H1 (cell line): Measurements from ENCODE around the gene TFEC.

Experiments
- GABPA ChIP-seq: IDR thresholded peaks from 2 replicates; pipeline ENCODE4 v1.6.1; 2011; ENCODE audit warnings: mild to moderate bottlenecking, low read length, moderate library complexity, borderline replicate concordance; ENCODE audit not compliant: insufficient read depth
- MAFK ChIP-seq: IDR thresholded peaks from 2 replicates; pipeline ENCODE4 v1.6.1; 2012; ENCODE audit warnings: low read depth, mild to moderate bottlenecking, improper control_type of control experiment, low read length
- POLR2A ChIP-seq, 2 experiments: IDR thresholded peaks; 1 replicate in 1 of 2; 2 replicates in 1 of 2; pipeline ENCODE4 v1.6.1; 2011; ENCODE audit warnings: low read depth in 2 of 2, low read length in 2 of 2, mild to moderate bottlenecking in 2 of 2; ENCODE audit errors: control extremely low read depth in 1 of 2
- TF ChIP-seq, protein P1 (sequence below): IDR thresholded peaks from 2 replicates; pipeline ENCODE4 v1.6.1; 2012; ENCODE audit warnings: low read length, inconsistent platforms

GRCh38 chr7:115952832-115953231 lies 77.7 kb downstream of the TFEC start:
- TF ChIP-seq, protein P1, sequence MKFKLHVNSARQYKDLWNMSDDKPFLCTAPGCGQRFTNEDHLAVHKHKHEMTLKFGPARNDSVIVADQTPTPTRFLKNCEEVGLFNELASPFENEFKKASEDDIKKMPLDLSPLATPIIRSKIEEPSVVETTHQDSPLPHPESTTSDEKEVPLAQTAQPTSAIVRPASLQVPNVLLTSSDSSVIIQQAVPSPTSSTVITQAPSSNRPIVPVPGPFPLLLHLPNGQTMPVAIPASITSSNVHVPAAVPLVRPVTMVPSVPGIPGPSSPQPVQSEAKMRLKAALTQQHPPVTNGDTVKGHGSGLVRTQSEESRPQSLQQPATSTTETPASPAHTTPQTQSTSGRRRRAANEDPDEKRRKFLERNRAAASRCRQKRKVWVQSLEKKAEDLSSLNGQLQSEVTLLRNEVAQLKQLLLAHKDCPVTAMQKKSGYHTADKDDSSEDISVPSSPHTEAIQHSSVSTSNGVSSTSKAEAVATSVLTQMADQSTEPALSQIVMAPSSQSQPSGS: no peak
- TF ChIP-seq POLR2A (IDR thresholded peaks at IDR 0.05; ENCODE audit: control extremely low read depth in 1 of 2, low read depth in 2 of 2, low read length in 2 of 2) (no peak), GABPA (no peak), MAFK (no peak)
